GM12878 (cell line): Measurements from ENCODE around the gene ADK.

ENCODE experiments used
- BCLAF1 ChIP-seq: fragments of 450-650 bp; IDR thresholded peaks from 2 replicates; pipeline ENCODE4 v1.6.1; 2017; ENCODE audit warnings: antibody characterized with exemption, mild to moderate bottlenecking, moderate library complexity
- CEBPZ ChIP-seq: fragments of 150-350 bp; IDR thresholded peaks from 2 replicates; pipeline ENCODE4 v1.6.1; 2016; ENCODE audit warnings: low read depth, low read length
- CTCF ChIP-seq, 3 experiments: IDR thresholded peaks in 2 of 3; conservative IDR thresholded peaks in 1 of 3; 2 replicates each; pipeline ENCODE4 v1.5.1; 2011; ENCODE audit warnings: low read depth in 3 of 3, low read length in 3 of 3, mild to moderate bottlenecking in 3 of 3, control low read depth in 2 of 3, moderate library complexity in 2 of 3, inconsistent platforms in 1 of 3, mixed read lengths in 1 of 3; ENCODE audit not compliant: control insufficient read depth in 2 of 3, insufficient read depth in 1 of 3; ENCODE audit errors: extremely low read depth in 1 of 3
- E2F4 ChIP-seq: IDR thresholded peaks from 2 replicates; pipeline ENCODE4 v1.6.1; 2012; ENCODE audit warnings: low read depth, low read length, improper control_type of control experiment
- EZH2 ChIP-seq: IDR thresholded peaks from 2 replicates; pipeline ENCODE4 v1.6.1; 2012; ENCODE audit warnings: low read depth, mild to moderate bottlenecking, control low read depth, inconsistent platforms, low read length, borderline replicate concordance; ENCODE audit not compliant: control insufficient read depth
- POLR2AphosphoS5 ChIP-seq: IDR thresholded peaks from 2 replicates; pipeline ENCODE4 v1.6.1; 2011; ENCODE audit warnings: mild to moderate bottlenecking, low read length, inconsistent platforms
- RELB ChIP-seq: fragments of 450-650 bp; IDR thresholded peaks from 2 replicates; pipeline ENCODE4 v1.6.1; 2017; ENCODE audit warnings: low read depth, mild to moderate bottlenecking, moderate library complexity
- RUNX3 ChIP-seq: IDR thresholded peaks from 2 replicates; pipeline ENCODE4 v1.6.1; 2012; ENCODE audit warnings: low read length, inconsistent platforms
- USF1 ChIP-seq: IDR thresholded peaks from 2 replicates; pipeline ENCODE4 v1.6.1; 2011; ENCODE audit warnings: borderline replicate concordance, low read depth, mild to moderate bottlenecking, moderate library complexity, mixed read lengths, low read length; ENCODE audit not compliant: insufficient read depth; ENCODE audit errors: extremely low read length
- YY1 ChIP-seq: IDR thresholded peaks from 2 replicates; pipeline ENCODE4 v1.6.1; 2011; ENCODE audit warnings: low read depth, mild to moderate bottlenecking, low read length
- ZBTB11 ChIP-seq: fragments of 450-650 bp; formaldehyde crosslinking; IDR thresholded peaks from 2 replicates; pipeline ENCODE4 v1.5.0; 2022; ENCODE audit warnings: mild to moderate bottlenecking, missing genetic modification characterization
- ZNF24 ChIP-seq: fragments of 450-650 bp; IDR thresholded peaks from 2 replicates; pipeline ENCODE4 v1.6.1; 2017; ENCODE audit warnings: antibody characterized with exemption, mild to moderate bottlenecking
- ZNF592 ChIP-seq: fragments of 450-650 bp; IDR thresholded peaks from 2 replicates; pipeline ENCODE4 v1.6.1; 2017; ENCODE audit warnings: mild to moderate bottlenecking, moderate library complexity

GRCh38 chr10:74113546-74113945 lies 37.5 kb upstream of the ADK start:
- no peak for TF ChIP-seq ZBTB11 (CRISPR knock-in tag)
- TF ChIP-seq POLR2AphosphoS5: no peak
- no peak for TF ChIP-seq ZNF592
- no peak for TF ChIP-seq ZNF24
- no peak for TF ChIP-seq E2F4
- no peak for TF ChIP-seq RUNX3
- no peak for TF ChIP-seq USF1
- no peak for TF ChIP-seq EZH2
- no peak for TF ChIP-seq CTCF (IDR thresholded peaks at IDR 0.05 in 2 of 3, conservative IDR thresholded peaks at IDR 0.05 in 1 of 3; ENCODE audit: control insufficient read depth in 2 of 3, extremely low read depth in 1 of 3, insufficient read depth in 1 of 3, low read depth in 3 of 3, low read length in 3 of 3)
- no peak for TF ChIP-seq YY1
- TF ChIP-seq CEBPZ: no peak
- no peak for TF ChIP-seq BCLAF1
- TF ChIP-seq RELB: no peak
